GM18519 (cell line): ENCODE data around the gene PLA2G4D.

Source experiments
- ATAC-seq: cut with Tn5 transposase; IDR thresholded peaks from one replicate; pipeline ENCODE4 v1.9.1; 2021; ENCODE audit warnings: mild to moderate bottlenecking, moderate library complexity; ENCODE audit not compliant: unreplicated experiment, low FRiP score

Gene PLA2G4D

DNA sequence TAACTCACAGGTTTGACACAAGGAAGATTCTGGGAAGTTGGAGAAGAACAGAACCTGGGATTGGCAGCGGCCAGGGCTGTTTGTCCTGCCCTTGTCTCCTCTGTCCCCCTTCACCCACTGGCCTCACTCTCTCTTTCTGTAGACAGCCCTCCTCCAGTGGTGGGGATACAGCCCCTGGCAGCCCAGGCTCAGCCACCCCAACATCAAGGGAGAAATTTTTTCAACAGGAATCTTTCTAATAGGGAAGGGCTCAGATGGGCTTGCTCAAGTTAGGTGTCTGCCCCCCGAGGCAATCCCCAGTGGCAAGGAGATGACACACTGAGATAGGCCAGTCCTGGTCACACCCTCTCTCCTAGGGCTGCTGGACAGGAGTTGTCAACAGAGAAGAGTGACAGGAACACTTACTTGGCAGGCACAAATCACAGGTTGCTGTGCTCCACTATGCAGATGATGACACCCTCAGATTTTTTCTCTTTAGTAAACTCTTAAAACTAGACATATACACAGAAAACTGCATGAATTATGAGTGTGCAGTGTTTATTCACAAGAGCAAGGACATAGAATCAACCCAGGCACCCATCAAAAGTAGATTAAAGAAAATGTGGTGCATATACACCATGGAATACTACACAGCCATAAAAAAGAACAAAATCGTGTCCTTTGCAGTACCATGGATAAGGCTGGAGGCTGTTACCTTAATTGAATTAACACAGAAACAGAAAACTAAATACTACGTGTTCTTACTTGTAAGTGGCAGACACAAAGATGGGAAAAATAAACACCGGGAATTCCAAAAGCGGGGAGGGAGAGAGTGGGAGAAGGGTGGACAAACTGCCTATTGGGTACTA lies 36.3 kb downstream of the PLA2G4D start:
- ATAC-seq: no peak

DNA sequence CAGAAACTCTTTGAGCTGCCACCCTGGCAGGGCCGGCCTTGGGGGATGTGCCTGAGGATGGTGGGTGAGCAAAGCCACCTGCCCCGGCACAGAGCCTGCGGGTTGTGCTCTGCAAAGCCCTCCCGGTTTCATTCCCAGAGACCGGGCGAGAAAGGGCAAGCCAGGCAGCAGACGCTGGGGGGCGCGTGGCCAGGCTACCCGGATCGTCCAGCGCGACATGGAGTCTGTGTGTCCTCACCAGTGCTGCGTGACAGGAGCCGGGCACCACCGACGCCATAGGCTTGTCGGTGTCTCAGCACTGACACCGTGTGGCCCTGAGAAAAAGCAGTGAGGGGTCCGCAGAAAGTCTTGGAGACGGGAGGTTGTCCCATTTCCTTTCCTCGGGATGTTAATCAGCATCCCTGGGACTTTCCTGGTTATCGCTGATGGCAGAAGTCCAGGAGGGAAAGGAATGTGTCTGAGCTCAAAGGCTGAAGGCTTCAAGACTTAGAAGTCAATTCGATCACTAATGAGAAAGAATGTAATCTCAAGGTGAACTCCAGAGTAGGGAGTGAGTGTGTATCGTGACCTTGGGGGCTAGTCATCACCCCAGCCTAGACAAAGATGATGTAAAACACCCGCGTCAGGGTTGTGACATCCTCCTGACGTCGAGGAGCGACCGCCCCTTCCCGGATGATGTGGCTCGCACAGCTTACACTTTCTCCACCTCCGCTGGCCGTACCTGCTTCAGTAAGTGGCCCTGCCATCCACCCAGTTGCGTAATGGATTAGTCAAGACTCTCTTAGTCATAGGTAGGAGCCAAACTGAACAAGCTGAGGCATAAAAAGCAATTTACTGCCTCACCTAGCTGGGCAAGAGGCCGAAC lies 37.2 kb downstream of the PLA2G4D start:
- ATAC-seq: no peak

DNA sequence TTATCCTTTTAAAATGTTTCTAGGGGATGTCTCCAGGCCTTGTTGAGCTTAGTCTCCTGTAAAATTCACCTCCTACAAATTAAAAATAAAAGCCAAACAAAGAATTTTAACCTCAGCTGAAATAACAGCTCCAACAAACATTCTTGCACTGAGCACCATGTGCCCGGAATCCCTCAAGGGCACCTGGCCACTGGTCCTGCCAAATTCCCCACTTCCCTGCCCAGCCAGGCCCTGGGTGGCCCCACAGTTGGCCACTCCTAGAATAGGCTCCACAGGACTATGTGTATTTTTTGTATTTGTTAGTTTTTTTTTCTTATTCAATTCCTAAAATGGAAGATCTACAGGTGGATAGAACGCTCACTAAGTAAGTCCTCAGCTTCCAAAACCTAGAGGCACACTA lies 40.4 kb downstream of the PLA2G4D start:
- no peak for ATAC-seq

DNA sequence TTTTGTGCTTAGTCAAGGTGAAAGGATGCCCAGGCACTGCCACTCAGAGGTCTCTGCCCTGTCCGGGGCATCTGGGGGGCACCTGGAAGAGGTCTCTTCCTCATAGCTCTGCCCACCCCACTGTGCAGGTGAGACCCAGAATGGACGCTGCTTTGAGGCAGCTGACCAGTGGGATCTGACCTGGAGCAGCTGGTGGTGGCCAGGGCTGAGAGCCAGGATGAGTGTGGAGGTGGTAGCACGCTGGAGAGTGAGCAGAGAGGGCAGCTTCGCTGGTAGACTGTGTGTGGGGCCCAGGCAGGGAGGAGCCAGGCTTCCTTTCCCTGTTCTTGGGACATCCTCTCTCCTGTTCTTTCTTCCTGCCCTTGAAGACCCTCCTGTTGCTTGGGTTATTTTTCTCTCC lies 41.4 kb downstream of the PLA2G4D start:
- no peak for ATAC-seq

DNA sequence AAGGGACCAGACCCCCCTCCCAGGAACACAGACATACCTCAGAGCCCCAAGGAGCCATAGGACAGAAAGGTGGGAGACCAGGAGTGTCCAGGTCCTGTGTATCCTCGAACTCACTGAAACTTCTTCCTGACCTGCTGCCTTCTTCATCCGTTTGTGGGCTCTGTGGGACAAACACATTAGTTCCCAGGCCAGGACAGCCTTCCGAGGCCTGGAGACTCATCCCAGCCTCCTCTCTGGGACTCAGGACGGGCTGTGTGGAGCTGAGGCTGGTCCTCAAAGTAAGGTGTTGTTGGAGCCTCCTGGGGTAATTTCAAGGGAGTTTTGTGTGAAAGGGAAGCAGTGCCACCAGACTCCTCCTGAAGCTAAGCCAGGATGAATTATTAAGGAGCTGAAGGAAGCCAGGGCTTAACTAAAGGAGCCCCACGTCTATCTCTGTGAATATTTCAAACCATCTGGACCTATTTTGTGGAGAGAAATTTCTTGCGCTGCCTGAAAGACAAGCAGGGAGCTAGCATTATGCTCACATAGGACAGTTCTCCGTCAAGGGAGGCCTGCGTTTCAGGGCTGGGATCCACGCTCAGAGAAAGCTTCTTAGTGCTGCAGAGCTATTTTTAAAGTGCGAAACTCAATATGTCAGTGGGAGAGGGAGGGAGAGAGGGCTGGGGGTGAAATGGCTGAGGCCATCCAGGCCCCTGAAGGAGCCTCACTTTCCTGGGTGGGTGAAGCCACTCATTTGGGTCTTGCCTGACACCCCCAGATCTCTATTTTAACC lies 43.7 kb downstream of the PLA2G4D start:
- ATAC-seq: no peak

DNA sequence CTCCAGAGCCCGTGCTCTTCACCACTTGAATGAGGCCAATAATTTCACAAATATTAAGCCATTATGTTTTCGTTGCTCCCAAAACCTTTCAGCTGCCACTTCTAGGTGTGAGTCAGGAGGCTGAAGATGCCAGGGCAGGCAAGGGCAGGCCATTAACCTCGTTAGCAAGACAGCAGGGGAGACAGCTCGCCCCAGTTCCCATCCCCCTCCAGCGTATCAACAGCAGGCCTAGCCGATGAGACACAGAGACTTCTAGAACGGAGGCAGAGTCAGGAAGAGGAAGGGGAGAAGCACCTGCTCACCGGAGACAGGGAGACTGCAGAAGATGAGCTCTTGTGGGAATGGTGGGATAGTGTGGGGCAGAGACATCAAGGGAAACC lies 45.6 kb downstream of the PLA2G4D start:
- ATAC-seq: no peak

DNA sequence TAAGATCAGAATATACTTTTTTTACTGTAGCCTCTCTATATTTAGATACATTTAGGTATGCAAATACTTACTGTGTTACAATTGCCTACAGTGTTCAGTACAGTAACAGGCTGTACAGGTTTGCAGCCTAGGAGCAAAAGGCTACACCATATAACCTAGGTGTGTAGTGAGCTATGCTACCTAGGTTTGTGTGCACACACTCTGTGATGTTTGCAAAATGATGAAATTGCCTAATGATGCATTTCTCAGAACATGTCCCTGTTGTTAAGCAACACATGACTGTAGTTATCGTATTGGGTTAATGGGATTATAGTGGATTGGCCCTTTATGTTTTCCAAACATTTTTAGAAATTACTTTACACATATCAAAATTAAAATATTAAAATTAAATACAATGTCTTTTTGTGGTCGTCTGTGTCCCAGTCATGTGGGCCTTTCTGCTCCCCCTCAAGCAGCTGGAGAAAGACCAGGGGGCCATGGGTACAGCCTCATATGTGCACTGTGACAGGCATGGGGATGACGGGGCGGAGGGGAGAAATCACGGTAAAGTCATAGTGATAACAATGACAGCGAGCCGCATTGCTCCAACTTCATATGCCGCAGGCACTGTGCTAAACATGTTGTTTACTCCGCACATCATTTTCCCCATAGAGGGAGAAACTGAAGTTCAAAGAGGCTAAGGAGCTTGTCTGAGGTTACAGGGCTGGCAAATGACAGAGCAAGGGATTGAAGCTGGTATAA lies 46.1 kb downstream of the PLA2G4D start:
- ATAC-seq: no peak

DNA sequence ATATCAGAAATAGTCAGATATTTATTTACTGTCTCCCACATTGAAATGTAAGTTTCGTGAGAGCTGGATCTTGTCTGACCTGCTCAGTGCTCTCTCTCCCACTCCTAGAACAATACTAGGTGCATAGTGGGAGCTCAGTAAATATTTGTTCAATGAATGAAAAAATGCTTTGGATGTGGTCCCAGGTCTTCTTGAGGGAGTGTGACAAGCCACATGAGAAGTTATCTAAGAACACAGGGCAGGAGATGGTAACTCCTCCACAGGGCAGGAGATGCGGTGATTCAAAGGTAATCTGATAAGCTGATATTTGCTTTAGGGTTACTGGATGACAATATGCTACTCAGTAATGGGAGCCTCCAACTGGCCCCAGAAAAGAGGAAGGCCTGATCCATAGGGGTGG lies 47.8 kb downstream of the PLA2G4D start:
- ATAC-seq: no peak

DNA sequence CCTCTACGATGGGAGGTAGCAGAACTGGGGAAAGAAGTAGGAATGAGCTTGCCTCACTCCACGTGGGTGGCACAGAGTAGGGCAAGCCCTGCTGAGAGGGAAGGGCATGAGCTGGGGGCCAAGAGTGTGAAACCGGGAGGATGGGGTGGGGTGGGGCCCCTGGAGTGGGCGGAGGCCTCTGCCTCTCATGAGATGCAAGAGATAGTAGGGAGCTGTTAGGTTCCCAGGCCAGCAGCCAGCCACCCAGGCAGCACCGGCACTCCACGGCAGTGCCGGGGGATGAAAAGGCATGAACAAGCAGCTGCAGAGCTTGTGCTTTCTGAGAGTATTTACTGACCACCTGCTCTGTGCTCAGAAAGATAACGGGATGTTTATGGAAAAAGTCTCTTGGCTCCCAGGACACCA lies 49.1 kb downstream of the PLA2G4D start:
- no peak for ATAC-seq

DNA sequence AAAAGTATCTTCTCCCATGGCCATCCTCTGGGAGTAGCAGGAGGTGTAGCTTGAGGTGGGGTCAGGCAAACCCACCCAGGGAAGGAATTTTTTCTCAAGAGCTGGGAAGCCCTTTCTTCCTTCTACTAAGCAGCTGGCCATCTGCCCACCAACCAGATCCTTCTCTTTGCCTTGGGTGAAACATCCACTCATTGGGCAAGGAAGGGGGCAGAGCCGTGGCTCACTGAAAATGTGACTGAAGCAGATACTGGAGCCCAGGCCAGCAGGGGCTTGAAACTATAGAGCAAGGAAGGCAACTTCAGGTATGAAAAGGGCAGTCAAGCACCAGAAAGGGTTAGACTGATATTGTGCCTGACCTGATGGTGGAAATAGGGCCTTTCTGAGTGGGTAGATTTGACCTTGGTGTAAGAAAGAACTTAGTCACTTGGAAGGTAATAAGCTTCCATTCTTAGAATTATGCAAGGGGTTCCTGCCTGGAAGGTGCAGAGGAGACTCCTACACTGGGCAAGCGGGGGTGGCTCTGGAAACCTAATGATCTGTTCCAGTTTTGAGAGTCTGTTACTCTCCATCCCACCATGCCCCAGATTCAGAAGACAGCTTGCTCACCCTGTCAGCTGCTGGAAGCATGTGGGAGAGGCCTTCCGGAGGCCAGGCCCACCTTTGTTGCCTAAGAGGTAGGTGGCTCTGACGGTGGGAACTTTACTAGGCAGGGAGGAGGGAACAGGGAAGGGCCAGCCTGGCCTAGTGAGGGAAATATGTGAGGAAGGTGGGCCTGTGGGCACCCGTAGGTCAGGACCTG lies 51.6 kb downstream of the PLA2G4D start:
- no peak for ATAC-seq

DNA sequence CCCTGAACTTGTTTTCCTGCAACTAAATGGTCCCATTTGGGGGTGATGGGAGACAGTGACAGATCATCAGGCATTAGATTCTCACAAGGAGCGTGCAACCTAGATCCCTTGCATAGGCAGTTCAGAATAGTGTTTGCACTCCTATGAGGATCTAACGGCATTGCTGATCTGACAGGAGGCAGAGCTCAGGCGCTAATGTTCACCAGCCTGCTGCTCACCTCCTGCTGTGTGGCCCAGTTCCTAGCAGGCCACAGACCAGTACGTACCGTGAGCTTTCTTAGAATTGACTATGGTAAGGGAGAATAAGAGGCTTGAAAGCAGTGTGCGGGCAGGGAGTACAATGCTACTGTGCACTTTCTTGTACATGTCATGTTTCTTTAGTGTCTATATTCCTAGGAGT lies 56.0 kb downstream of the PLA2G4D start:
- no peak for ATAC-seq

DNA sequence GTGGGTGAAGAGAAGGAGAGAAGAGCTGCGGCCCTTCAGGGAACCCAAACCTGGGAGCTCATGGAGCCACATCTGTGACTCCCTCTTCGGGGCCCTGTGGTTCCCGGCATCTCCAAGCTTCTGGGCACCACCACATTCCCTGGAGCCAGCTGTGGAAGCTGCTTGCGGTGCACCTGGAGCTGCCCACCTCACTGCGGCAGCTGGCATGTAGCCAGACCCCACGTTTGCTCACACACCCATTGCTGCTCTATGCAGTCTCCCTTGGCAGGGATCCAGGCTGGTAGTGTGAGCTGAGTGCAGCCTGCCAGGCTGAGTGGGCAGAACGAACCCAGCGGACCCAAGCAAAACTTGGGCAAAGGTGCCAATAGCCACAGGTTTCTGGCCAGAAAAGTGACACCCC lies 56.7 kb downstream of the PLA2G4D start:
- no peak for ATAC-seq

DNA sequence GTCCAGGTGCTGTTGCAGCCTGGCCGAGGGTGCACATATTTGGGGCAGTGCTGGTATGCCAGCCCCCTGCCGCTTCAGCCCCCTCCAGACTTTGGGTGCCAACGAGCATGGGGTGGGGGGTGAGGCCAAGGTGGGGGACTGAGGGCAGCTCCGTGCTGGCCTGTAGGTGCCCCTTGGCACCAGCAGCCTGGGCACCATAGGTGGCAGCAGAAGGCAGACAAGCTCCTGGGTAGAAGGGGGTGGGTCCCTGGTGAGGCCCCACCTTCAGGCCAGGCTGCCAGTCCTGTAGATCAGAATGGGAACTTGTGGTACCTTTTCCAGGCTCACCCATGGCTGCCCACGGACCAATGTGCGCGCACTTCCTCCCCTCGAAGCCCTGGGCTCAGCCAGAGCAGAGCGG lies 57.4 kb downstream of the PLA2G4D start:
- ATAC-seq: no peak

DNA sequence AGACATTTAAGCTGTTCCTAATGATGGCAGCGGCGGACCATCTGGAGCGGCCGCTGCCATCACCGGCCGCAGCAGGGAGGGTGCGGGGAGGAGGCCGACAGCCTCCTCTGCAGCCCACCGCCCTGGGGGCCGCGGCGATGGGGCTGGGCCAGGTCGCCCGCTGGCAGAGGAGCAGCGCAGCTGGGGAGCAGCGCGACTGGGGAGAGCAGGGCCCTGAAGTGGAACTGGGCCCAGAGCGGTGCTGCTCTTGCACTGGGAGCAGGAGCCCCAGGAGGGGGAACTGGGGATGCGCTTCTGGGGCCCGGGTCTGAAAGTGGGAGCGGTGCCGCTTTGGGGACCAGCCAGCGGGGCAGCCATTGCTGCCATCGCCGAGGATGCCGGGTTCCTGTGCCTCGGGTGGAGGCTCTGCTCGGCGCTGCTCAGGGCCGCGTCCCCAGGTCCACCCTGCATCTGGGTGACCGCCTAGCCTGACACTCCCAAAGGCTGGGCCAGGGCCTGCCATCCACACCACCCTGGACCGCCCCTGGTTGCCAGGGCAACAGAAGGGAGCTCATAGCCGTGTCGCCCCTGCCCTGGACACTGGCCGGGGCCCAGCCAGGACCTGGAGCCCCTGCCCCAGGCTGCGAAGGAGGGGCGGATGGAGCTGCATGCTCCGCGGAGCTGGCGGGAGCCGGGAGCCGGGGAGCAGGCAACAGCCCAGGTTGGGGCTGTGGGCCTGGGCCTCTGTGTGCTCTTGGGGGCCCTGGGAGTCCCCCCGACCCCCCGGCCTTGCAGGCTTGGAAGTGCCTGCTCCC lies 58.1 kb downstream of the PLA2G4D start:
- ATAC-seq: no peak

DNA sequence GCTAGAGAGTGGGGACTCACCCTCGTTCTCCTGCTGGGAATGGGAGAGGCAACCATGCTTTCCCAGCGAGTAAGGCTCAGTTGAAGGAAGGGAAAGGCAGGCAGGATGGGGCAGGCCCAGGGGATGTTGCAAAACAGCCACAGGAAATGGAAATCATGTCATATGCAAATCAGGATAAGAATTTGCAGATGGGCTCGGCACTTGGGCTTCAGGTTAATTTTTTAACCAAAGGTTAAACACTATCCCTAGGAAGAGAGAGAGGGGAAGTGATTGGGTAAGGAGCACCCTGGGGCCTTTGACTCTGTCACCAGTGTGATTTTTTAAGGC lies 59.0 kb downstream of the PLA2G4D start:
- no peak for ATAC-seq

DNA sequence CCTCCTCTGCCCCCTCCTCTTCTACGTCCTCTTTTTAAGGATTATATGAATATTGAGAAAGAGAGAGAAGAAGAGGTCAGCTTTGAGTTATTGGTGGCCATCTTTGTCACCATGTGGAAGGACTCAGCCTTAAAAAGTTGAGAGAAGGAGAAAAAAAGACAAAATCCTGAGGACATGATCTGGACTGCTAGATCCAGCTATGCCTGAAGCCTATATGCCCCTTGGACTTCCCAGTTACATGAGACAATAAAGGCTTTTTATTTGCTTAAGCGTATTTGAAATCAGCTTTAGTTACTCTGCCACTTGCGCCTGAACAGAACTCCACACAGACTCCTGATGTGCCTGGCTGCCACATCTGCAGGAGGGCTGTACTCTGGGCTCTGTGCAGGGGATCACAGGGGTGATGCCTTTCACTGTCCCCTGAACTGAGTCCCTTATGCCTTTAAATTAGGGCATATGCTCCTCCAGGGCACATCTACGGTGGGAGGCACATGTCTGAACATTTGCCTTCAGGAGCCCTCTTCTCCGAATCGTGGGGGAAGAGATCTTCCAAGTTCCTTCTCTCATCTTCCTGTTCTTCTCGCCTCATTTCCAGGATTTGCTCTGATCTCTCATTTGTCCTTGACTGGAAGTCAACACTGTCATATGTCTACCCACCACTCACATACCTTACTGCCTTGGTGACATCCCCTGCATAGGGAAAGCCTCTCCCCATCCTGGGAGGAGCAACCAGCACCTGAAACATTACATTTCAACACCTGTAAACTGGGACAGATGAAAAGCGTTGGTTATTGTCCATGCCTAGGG lies 59.5 kb downstream of the PLA2G4D start:
- no peak for ATAC-seq

DNA sequence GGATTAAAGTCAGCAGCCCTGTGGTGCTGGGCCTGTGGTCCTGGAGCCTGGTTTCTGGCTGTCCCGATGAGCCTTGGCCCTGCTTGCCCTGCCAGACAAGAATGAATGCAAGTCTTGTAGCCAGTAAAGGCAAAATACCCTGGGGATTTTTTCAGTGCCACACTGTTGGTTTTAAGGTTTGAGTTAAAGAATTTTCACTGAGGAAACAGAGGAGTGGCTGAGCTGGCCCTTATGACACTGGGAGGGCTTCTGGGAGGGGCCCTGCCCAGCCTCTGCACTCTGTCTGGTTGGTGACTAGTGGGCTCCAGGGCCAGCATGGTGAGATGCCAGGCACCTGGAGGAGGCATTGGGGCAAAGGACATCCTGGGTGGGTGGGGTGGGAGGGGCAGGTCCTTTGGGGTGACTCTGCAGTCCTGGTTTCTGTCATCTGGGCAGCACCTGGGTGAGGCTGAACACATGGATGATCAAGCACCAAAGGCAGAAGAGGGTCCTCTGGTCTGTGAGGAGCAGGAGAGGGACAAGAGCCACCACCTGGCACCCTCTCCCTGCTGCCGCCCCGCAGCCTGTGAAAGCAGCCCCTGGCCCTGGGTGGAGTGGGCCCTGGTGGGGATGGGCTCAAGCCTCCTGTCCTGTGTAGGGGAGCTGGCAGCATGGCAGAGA lies 61.0 kb downstream of the PLA2G4D start:
- no peak for ATAC-seq
